GM21576 (cell line): ENCODE data around the gene SEMA4D.
A peak's percentile ranks its signal among the peaks of the same experiment; 100 is the strongest.

Experiments
- ATAC-seq: cut with Tn5 transposase; IDR thresholded peaks from one replicate; pipeline ENCODE4 v1.9.1; 2021; ENCODE audit warnings: mild to moderate bottlenecking, moderate library complexity; ENCODE audit not compliant: unreplicated experiment

SEMA4D gene

DNA sequence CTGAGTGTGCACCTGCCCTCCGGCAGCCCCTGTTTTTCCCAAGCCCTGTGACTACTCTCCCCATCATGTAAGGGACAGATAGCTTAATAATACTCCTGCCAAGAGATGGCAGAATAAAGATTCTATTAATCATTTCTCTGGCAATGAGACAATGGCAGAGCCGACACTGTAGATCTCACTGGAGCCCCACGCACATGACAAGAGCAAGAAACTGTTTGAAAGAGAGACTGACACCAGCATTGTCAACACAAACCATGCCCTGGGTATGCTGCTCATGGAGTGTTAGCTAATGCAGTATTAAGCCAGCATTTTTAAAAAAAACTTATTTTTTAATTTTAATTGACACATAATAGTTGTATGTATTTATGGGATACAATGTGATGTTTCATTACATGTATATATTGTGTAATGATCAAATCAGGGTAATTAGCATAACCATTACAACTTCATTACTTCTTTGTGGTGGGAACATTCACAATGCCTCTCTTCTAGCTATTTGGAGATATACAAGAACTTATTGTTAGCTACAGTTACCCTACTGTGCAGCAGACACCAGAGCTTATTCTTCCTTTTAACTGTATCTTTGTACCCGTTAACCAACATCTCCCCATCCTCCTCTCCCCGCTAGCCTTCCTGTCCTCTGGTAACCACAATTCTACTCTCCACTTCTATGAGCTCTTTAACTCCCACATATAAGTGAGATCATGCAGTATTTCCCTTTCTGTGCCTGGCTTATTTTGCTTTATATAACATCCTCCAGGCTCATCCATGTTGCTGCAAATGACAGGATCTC is 31.5 kb upstream of the SEMA4D start:
- ATAC-seq = no peak

- no peak for ATAC-seq
These were observed 30.6 kb upstream of the SEMA4D start for GRCh38 chr9:89528540-89528939.

DNA sequence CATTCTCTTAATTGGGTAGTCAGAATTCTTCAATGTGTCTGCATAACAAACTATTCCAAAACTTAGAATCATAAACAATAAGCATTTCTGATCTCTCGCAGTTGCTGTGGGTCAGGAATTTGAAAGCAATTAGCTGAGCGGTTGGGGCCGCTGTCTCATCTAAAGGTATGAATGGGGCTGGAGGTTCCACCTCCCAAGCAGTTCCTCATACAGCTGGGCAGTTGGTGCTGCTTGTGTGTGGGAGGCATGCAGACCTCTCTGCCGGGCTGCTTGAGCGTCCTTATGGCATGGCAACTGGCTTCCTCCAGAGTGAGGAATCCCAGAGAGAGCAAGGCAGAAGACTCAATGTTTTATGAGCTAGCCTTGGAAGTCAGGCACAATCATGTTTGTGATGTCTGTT is 30.2 kb upstream of the SEMA4D start:
- ATAC-seq = no peak

DNA sequence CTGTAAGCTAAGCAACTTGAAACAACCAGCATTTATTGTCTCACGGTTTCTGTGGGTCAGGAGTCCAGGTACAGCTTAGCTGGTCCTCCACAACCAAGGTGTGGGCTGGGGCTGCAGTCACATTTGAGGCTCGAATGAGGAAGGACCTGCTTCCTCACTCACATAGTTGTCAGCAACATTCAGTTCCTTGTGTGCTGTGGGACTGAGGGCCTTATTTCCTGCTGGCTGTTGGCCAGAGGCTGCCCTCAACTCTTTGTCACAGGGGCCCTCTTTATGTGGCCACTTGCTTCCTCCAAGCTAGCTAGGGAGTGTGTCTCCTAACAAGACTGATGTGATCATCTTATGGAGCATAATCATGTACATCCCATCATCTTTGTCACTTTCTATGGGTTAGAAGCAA is 29.2 kb upstream of the SEMA4D start:
- no peak for ATAC-seq

- ATAC-seq = no peak
These were observed 28.8 kb upstream of the SEMA4D start for GRCh38 chr9:89526667-89527066.

DNA sequence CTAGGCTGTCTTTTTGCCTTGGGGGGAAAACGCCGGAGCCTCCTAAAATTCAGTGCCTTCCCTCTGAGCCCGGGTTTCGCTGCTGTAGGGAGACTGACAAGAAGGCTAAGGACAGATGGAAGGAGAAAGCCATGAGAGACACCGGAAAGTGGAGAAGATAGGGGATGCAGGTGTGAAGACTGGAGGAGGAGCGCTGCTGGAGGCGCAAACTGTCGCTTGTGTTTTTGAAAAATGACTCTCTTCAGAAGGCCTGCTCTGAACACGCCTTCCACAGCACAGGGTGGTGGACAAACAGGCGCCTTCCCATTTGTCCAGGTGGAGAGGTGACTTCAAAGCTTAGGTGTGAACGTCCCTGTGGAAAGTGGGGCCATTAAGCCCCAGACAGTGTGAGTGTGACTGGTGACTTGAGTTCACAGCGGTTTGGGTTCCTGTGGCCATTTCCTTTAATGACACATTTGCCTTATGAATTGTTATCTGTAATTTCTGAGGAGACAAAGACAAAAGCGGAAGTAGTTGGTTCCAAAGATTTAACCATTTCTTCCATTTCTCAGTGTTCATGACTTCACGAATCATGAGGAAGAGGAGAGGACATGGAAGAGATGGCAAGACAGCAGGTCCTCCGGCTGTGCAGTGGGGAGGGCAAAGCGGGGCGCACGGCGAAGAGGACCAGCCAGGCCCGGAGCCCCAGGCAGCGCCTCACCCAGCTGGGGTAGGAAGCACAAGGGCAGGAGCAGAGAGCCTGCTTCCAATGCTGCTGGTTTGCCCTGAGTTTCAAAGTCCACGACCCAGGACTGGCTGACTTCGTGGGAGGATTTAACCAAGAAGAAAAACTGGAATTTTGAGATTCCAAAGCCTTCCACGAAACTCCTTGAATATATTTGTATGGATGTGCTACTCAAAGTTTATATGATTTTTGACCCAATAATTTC is 27.8 kb upstream of the SEMA4D start:
- ATAC-seq = no peak

DNA sequence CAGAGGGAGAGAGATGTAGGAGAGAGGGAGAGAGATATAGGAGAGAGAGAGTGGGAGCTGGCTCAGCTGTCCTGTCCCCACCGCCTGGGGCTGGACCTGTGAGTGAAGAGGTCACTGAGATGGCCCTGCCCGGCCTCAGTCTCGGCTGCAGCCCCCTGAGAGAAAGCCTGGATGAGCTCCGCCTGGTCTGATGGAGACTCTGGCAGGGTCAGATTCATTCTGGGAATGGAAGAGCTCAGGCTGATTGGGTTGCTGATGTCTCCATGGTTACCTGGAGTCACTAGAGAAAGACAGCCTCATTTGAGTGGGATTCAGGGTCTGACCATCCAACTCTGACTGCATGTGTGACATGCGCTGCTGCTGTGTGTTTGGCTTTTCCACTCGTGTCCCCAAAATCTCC is 27.1 kb upstream of the SEMA4D start:
- no peak for ATAC-seq

DNA sequence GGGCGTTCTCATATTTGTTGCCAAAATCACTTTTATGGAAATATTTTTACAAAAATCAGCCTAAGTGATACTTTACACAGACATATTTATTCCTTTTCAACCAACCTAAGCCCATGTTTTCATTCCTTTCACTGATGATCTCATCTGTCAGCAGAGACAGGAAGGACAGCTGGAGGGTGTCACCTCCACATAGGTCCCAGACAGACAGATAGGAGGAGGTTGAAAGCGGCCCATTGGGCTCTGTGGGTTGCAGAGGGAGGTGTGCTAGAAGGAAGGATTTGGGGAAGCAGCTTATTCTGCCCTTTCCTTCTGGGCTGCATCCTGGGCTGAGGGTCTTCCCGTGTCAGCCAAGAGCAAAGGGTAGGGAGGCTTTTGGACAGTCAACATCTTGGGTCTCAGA is 26.0 kb upstream of the SEMA4D start:
- ATAC-seq = no peak

DNA sequence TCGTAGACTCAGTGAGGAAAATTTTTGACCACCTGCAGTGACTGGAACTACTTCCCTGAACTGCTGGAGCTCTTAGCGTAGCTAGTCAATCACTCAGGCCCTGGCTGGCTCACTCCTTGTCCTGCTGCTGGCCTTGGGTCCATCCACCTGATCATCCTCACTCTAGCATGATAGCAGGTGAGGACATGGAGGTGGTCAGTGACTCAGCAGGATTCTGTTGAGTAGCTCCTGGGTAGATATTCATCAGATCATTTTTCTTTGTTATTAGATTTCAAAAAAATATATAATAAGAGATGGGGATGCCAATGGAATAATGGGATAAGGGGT is 25.0 kb upstream of the SEMA4D start:
- peak; percentile 6 for ATAC-seq

- ATAC-seq = peak; percentile 89
These were observed 24.5 kb upstream of the SEMA4D start for GRCh38 chr9:89522261-89522958.

DNA sequence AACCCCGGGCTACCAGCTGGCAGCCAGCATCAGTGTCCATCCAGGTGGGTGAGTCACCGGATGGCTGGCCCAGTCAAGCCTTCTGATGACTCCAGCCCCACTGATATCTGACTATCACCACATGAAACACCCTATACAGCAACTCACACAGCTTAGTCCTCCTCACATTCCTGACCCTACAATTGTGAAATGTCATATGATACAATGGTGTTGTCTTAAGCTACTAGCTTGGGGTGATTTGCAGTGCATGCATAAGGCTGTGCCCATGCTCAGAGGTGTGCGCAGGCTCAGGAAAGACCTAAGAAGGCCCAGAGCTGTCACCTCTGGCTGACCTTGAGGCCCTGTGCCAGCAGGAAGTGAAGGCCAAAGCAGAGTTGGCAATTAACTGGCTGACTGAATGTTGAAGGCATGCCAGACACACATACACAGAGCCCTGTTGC is 21.5 kb upstream of the SEMA4D start:
- ATAC-seq = no peak

DNA sequence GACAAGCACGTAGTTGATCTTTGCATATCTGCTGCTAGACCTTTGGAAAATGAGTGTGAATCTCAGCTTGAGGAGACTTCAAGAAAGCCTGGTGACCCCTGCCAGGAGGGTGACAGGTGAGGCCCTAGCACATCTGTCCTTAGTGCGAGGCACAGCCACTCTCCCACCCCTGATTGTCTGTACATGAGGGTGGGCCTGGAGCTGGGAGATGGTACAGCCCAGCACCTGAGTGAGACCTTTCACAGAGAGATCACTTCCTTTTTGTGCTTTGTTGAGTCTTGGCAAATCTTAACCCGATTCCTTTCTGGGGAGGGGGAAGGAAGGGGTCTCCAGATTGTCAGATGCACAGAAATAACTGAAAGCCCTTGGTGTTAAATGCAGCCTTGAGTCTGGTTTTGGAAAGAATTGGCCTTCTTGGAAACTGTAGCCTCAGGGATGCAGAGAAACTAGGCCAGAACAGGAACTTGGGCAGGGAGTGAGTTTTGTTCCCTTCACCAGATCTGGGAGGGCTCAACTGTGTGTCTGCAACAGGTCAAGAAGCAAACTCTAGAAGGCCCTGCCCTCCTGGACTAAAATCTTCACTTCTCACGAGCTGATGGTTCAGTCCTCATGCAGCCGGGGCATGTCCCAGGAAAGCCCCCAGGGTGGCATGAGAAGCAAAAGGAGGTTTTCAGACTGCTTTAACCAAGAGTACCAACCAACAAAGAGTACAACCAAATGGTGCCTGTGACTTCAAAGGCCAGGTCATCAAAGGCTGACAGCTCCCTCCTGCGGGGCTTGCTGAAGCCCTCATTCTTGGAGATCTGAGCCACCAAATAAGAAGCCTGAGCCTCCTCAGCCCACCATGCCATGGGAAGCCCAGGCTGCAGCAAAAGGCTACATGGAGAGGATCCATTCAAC is 20.8 kb upstream of the SEMA4D start:
- no peak for ATAC-seq

- no peak for ATAC-seq
These were observed 17.5 kb upstream of the SEMA4D start for GRCh38 chr9:89515416-89515815.

GRCh38 chr9:89514956-89515355 is 17.0 kb upstream of the SEMA4D start:
- no peak for ATAC-seq

GRCh38 chr9:89514337-89514736 is 16.4 kb upstream of the SEMA4D start:
- ATAC-seq = no peak

DNA sequence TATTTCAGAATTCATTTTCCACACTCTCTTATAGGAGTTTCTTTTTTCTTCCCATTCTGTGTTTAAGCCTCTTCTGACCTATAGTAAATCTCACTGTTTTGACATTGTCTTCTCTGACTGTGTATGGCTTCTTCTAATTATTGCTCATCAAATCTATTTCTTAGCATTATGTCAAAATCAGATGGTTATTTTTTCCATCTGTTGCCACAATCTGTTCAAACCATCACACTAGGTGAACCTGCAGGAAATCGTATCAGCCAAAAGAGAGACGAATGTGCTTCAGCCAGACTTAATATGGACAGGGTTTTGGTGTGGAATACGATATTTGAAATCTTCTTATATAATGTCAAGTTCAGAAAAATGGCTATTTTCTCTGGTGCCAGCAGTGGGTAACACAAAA is 15.9 kb upstream of the SEMA4D start:
- no peak for ATAC-seq

- ATAC-seq = no peak
These were observed 14.5 kb upstream of the SEMA4D start for GRCh38 chr9:89512382-89512781.

DNA sequence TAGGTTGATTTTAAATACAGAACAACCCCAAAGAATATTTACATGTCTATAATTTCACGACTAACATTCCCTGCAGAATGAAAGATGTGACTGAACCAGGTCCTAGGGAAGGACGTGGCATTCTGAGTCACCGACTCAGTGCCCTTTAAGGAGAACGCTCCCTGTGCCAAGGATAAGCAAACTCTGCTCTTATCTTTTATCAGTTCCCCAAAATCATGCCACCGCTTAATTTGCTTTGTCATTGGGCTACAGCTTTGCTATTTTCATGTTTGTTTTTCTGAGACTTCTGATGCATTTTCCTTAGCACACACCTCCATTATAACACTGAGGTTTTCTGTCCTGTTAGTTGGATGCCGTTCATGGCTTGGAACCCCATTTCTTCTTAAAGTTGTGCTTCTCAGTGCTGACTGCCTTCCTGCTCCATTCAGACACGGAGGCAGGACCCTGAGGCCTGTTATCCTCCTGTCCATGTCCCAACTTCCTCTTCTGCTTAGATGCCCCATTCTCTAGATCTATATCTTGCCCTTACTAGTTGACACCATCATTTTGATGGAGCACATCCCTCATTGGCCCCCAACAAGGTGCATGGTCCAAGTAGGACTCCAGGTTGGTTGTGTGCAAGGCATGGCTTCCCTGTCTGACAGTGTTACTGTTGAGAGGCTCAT is 11.2 kb upstream of the SEMA4D start:
- no peak for ATAC-seq

DNA sequence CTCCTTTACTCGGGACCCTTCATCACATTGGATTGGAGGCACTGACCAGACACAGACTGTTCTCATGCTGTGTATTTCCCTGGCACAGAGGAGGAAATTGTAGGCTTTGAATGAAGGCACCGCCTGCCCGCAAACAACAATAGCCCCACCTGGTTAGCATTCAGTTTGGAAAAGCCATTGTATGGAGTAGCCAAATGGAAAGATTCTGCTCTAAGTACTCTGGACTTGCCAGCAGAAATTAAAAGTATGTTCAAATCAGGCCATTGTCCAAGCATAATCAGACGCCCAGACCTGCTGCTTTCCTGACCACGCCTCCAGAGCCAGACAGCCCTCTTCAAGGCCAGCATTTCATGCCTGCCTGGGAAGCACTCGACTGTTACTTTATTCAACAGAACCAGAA is 8.0 kb upstream of the SEMA4D start:
- no peak for ATAC-seq

DNA sequence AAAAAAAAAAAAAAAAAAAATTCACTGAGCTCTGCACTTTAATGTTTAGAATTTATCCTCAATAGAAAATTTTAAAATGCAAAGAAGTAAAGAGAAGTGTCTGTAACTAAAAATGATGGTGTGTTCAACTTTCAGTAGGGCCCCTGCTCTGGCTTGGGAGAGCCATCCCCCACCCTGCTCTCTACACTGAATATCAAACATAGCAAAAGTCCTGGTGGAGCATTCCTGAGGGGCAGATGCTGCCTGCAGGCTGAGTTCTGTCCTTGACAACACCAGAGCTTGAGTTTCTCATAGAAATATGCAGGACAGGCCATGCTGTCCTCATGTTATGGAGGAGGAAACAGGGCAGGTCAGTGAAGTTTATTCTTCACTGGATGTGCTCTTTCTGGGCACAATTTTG is 7.1 kb upstream of the SEMA4D start:
- no peak for ATAC-seq
